ENCODE data around the gene DEDD. TPM values are rescaled to one million over a fixed set of nuclear protein-coding genes. Genes with fewer than 3 reads are reported as not detected.

DEDD gene
- total and polyA plus RNA-seq, 2 experiments from 2014 or later: 22.8 to 35.3 TPM

DNA sequence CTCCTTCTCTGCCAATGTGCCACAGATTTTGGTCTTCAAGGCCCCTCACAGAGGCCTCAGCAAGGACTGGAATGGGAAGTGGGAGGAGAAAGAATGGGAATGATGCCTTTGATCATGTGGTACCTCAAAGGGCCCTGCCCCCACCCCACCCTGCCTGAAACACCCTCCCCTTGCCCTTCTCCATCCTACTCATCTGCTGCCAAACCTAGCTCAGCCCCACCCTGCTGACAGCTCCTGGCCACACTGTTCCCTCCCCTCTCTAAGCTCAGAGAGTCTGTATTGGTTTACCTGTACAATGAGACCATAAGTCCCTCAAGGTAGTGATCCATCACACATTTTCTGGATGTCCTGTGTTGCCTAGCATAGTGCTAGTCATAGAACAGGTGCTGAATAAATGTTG lies 56.1 kb downstream of the DEDD start:
- TF ChIP-seq EZH2 (IDR thresholded peaks at IDR 0.05; ENCODE audit: low read depth, unreplicated experiment): no peak
- TF ChIP-seq JUNB (IDR thresholded peaks at IDR 0.05; ENCODE audit: unreplicated experiment): no peak
- TF ChIP-seq CREB1 (CRISPR knock-in tag; IDR thresholded peaks at IDR 0.05; ENCODE audit: low read depth): no peak
- TF ChIP-seq STAT1 (IDR thresholded peaks at IDR 0.05; ENCODE audit: unreplicated experiment): no peak
- TF ChIP-seq, protein P1, sequence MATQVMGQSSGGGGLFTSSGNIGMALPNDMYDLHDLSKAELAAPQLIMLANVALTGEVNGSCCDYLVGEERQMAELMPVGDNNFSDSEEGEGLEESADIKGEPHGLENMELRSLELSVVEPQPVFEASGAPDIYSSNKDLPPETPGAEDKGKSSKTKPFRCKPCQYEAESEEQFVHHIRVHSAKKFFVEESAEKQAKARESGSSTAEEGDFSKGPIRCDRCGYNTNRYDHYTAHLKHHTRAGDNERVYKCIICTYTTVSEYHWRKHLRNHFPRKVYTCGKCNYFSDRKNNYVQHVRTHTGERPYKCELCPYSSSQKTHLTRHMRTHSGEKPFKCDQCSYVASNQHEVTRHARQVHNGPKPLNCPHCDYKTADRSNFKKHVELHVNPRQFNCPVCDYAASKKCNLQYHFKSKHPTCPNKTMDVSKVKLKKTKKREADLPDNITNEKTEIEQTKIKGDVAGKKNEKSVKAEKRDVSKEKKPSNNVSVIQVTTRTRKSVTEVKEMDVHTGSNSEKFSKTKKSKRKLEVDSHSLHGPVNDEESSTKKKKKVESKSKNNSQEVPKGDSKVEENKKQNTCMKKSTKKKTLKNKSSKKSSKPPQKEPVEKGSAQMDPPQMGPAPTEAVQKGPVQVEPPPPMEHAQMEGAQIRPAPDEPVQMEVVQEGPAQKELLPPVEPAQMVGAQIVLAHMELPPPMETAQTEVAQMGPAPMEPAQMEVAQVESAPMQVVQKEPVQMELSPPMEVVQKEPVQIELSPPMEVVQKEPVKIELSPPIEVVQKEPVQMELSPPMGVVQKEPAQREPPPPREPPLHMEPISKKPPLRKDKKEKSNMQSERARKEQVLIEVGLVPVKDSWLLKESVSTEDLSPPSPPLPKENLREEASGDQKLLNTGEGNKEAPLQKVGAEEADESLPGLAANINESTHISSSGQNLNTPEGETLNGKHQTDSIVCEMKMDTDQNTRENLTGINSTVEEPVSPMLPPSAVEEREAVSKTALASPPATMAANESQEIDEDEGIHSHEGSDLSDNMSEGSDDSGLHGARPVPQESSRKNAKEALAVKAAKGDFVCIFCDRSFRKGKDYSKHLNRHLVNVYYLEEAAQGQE (IDR thresholded peaks at IDR 0.05; ENCODE audit: unreplicated experiment): no peak
- no peak for TF ChIP-seq POLR2AphosphoS5 (IDR thresholded peaks at IDR 0.05; ENCODE audit: low read depth)
- TF ChIP-seq NANOG (IDR thresholded peaks at IDR 0.05; ENCODE audit: borderline replicate concordance): no peak
- no peak for TF ChIP-seq ZNF331 (CRISPR knock-in tag; IDR thresholded peaks at IDR 0.05; ENCODE audit: low read depth)
- no peak for TF ChIP-seq ZNF114 (CRISPR knock-in tag; IDR thresholded peaks at IDR 0.05)
- TF ChIP-seq, protein P2, sequence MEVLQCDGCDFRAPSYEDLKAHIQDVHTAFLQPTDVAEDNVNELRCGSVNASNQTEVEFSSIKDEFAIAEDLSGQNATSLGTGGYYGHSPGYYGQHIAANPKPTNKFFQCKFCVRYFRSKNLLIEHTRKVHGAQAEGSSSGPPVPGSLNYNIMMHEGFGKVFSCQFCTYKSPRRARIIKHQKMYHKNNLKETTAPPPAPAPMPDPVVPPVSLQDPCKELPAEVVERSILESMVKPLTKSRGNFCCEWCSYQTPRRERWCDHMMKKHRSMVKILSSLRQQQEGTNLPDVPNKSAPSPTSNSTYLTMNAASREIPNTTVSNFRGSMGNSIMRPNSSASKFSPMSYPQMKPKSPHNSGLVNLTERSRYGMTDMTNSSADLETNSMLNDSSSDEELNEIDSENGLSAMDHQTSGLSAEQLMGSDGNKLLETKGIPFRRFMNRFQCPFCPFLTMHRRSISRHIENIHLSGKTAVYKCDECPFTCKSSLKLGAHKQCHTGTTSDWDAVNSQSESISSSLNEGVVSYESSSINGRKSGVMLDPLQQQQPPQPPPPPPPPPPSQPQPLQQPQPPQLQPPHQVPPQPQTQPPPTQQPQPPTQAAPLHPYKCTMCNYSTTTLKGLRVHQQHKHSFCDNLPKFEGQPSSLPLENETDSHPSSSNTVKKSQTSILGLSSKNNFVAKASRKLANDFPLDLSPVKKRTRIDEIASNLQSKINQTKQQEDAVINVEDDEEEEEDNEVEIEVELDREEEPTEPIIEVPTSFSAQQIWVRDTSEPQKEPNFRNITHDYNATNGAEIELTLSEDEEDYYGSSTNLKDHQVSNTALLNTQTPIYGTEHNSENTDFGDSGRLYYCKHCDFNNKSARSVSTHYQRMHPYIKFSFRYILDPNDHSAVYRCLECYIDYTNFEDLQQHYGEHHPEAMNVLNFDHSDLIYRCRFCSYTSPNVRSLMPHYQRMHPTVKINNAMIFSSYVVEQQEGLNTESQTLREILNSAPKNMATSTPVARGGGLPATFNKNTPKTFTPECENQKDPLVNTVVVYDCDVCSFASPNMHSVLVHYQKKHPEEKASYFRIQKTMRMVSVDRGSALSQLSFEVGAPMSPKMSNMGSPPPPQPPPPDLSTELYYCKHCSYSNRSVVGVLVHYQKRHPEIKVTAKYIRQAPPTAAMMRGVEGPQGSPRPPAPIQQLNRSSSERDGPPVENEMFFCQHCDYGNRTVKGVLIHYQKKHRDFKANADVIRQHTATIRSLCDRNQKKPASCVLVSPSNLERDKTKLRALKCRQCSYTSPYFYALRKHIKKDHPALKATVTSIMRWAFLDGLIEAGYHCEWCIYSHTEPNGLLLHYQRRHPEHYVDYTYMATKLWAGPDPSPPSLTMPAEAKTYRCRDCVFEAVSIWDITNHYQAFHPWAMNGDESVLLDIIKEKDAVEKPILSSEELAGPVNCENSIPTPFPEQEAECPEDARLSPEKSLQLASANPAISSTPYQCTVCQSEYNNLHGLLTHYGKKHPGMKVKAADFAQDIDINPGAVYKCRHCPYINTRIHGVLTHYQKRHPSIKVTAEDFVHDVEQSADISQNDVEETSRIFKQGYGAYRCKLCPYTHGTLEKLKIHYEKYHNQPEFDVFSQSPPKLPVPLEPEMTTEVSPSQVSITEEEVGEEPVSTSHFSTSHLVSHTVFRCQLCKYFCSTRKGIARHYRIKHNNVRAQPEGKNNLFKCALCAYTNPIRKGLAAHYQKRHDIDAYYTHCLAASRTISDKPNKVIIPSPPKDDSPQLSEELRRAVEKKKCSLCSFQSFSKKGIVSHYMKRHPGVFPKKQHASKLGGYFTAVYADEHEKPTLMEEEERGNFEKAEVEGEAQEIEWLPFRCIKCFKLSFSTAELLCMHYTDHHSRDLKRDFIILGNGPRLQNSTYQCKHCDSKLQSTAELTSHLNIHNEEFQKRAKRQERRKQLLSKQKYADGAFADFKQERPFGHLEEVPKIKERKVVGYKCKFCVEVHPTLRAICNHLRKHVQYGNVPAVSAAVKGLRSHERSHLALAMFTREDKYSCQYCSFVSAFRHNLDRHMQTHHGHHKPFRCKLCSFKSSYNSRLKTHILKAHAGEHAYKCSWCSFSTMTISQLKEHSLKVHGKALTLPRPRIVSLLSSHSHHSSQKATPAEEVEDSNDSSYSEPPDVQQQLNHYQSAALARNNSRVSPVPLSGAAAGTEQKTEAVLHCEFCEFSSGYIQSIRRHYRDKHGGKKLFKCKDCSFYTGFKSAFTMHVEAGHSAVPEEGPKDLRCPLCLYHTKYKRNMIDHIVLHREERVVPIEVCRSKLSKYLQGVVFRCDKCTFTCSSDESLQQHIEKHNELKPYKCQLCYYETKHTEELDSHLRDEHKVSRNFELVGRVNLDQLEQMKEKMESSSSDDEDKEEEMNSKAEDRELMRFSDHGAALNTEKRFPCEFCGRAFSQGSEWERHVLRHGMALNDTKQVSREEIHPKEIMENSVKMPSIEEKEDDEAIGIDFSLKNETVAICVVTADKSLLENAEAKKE (CRISPR knock-in tag; IDR thresholded peaks at IDR 0.05): no peak
- TF ChIP-seq EZH2phosphoT487 (IDR thresholded peaks at IDR 0.05; ENCODE audit: unreplicated experiment): no peak
- TF ChIP-seq, protein P3, sequence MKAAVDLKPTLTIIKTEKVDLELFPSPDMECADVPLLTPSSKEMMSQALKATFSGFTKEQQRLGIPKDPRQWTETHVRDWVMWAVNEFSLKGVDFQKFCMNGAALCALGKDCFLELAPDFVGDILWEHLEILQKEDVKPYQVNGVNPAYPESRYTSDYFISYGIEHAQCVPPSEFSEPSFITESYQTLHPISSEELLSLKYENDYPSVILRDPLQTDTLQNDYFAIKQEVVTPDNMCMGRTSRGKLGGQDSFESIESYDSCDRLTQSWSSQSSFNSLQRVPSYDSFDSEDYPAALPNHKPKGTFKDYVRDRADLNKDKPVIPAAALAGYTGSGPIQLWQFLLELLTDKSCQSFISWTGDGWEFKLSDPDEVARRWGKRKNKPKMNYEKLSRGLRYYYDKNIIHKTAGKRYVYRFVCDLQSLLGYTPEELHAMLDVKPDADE (IDR thresholded peaks at IDR 0.05): no peak
- TF ChIP-seq, protein P4, sequence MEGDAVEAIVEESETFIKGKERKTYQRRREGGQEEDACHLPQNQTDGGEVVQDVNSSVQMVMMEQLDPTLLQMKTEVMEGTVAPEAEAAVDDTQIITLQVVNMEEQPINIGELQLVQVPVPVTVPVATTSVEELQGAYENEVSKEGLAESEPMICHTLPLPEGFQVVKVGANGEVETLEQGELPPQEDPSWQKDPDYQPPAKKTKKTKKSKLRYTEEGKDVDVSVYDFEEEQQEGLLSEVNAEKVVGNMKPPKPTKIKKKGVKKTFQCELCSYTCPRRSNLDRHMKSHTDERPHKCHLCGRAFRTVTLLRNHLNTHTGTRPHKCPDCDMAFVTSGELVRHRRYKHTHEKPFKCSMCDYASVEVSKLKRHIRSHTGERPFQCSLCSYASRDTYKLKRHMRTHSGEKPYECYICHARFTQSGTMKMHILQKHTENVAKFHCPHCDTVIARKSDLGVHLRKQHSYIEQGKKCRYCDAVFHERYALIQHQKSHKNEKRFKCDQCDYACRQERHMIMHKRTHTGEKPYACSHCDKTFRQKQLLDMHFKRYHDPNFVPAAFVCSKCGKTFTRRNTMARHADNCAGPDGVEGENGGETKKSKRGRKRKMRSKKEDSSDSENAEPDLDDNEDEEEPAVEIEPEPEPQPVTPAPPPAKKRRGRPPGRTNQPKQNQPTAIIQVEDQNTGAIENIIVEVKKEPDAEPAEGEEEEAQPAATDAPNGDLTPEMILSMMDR (conservative IDR thresholded peaks at IDR 0.05; ENCODE audit: low read depth in 2 of 2): no peak
- H3K4me3 ChIP-seq: no peak overlapping the region
- H3K27ac ChIP-seq (ENCODE audit: low read depth): no peak overlapping the region
- H3K27me3 ChIP-seq (ENCODE audit: insufficient read depth): no peaks in the 10 kb centered on the region
- no peak overlapping the region for H2AFZ ChIP-seq
- H3K4me1 ChIP-seq (ENCODE audit: insufficient read depth): peaks cover 8% of the 10 kb centered on the region; the same call in 1 of the 2 replicates
- Mint-ChIP-seq H3K27ac (no peak overlapping the region), H3K4me1 (peaks cover 8% of the 10 kb centered on the region), H3K27me3 (ENCODE audit: insufficient read depth, low read depth, poor library complexity) (peaks cover 15% of the 10 kb centered on the region), H3K4me3 (no peak overlapping the region), H3K9me3 (no peaks in the 10 kb centered on the region), H3K36me3 (ENCODE audit: low read depth) (no peaks in the 10 kb centered on the region)
- H3F3A ChIP-seq (replicated peaks; ENCODE audit: low read depth): peaks cover 5% of the 10 kb centered on the region; the same call in 1 of the 2 replicates
- H3K4me2 ChIP-seq: no peak overlapping the region
- H3K79me2 ChIP-seq (replicated peaks; ENCODE audit: insufficient read depth): no peaks in the 10 kb centered on the region
- H4K20me1 ChIP-seq (replicated peaks; ENCODE audit: insufficient read depth): no peaks in the 10 kb centered on the region
- H3K36me3 ChIP-seq (ENCODE audit: insufficient read depth): no peaks in the 10 kb centered on the region
- ATAC-seq: no peak
- no peak for DNase-seq (ENCODE audit: low spot score)
- H3K9me2 ChIP-seq (ENCODE audit: insufficient read depth): no peaks in the 10 kb centered on the region; the same call in 1 of the 2 replicates
